Left renal pelvis (tissue), 4 donors: ENCODE results near the gene GNAI3. TPM values are rescaled to one million over a fixed set of nuclear protein-coding genes. Genes with fewer than 3 reads are reported as not detected.

Source experiments
- DNase-seq, 4 donors: peaks; one replicate each; pipeline ENCODE4 v3.0.0-alpha.2; 2013; ENCODE audit warnings: low read depth in 4 of 4, low spot score in 3 of 4
- polyA plus RNA-seq, 4 donors: library from polyadenylated mRNA; unstranded; fragments of 120-200 nt; gene quantifications; one replicate each; pipeline ENCODE4 v1.2.1, GENCODE V29; 2013; ENCODE audit not compliant: insufficient read length in 4 of 4

Gene GNAI3
- polyA plus RNA-seq, 4 donors, result 10.9 to 15.4 (median 12.7) TPM

- DNase-seq, result no peak
Measured at GRCh38 chr1:109589177-109589576, 40.8 kb downstream of the GNAI3 start.

GRCh38 chr1:109589679-109590078 lies 41.3 kb downstream of the GNAI3 start:
- no peak for DNase-seq

GRCh38 chr1:109592916-109593315 lies 44.5 kb downstream of the GNAI3 start:
- no peak for DNase-seq

GRCh38 chr1:109595531-109595930 lies 47.1 kb downstream of the GNAI3 start:
- DNase-seq, result no peak

GRCh38 chr1:109598156-109598555 lies 49.7 kb downstream of the GNAI3 start:
- DNase-seq, result no peak

GRCh38 chr1:109598655-109599054 lies 50.2 kb downstream of the GNAI3 start:
- DNase-seq, result no peak

- no peak for DNase-seq
Measured at GRCh38 chr1:109603229-109603628, 54.8 kb downstream of the GNAI3 start.

GRCh38 chr1:109605381-109605780 lies 57.0 kb downstream of the GNAI3 start:
- DNase-seq, result no peak

- no peak for DNase-seq
Measured at GRCh38 chr1:109609881-109610280, 61.5 kb downstream of the GNAI3 start.

GRCh38 chr1:109610609-109611307 lies 62.3 kb downstream of the GNAI3 start:
- no peak for DNase-seq

GRCh38 chr1:109611308-109611990 lies 63.0 kb downstream of the GNAI3 start:
- DNase-seq, result no peak

- no peak for DNase-seq
Measured at GRCh38 chr1:109613361-109614147, 65.1 kb downstream of the GNAI3 start.

GRCh38 chr1:109615879-109616278 lies 67.5 kb downstream of the GNAI3 start:
- no peak for DNase-seq

- no peak for DNase-seq
Measured at GRCh38 chr1:109616391-109616790, 68.0 kb downstream of the GNAI3 start.

GRCh38 chr1:109617291-109617801 lies 68.9 kb downstream of the GNAI3 start:
- DNase-seq, result no peak

GRCh38 chr1:109618661-109619575 lies 70.5 kb downstream of the GNAI3 start:
- no peak for DNase-seq

- no peak for DNase-seq
Measured at GRCh38 chr1:109619576-109620400, 71.4 kb downstream of the GNAI3 start, which contains the start of the genes AMPD2 and GNAT2. Gene AMPD2, plus strand, starts transcription at chr1:109619837. Its CDS starts 1,339 bp downstream, at chr1:109621176. Gene GNAT2, minus strand, starts transcription at chr1:109619616. Its CDS starts 6,746 bp downstream, at chr1:109612870.

GRCh38 chr1:109620401-109620791 lies 72.0 kb downstream of the GNAI3 start:
- DNase-seq, result no peak

GRCh38 chr1:109620841-109621286 lies 72.4 kb downstream of the GNAI3 start:
- DNase-seq, result peak; percentile 74 to 85 (median 78)
